H1 (cell line): Measurements from ENCODE around the gene SSTR5. TPM values are rescaled to one million over a fixed set of nuclear protein-coding genes. Genes with fewer than 3 reads are reported as not detected.

ENCODE experiments used
- CTCF ChIA-PET: fragments of 300-600 bp; sonication (Branson Sonifier 250); formaldehyde crosslinking; loops from one replicate; lab custom pipeline; 2021; ENCODE audit not compliant: partially characterized antibody; lab: Charles Lee
- POLR2A ChIA-PET: fragments of 300-600 bp; sonication (Branson Sonifier 250); formaldehyde crosslinking; loops from one replicate; lab custom pipeline; 2021; ENCODE audit warnings: inconsistent platforms; ENCODE audit not compliant: partially characterized antibody; lab: Charles Lee
- DNase-seq, 2 experiments: peaks; one replicate each; pipeline versions ENCODE4 v3.0.0 to v3.0.0-alpha.2; 2010 to 2022; ENCODE audit warnings: low spot score in 2 of 2, low read depth in 1 of 2, mixed read lengths in 1 of 2
- FAIRE-seq: peaks from 2 replicates; lab custom pipeline; 2011; peaks lifted over from hg19 to GRCh38; lab: Jason Lieb, UNC
- H2AFZ ChIP-seq: 2 replicates; pipeline ENCODE4 v1.8.1; 2012; ENCODE audit warnings: low read length, inconsistent platforms
- H2AK5ac ChIP-seq: 2 replicates; pipeline ENCODE4 v1.6.1; 2013; ENCODE audit warnings: low read depth, low read length
- H2BK120ac ChIP-seq: replicated peaks from 2 replicates; pipeline ENCODE3; 2013; ENCODE audit warnings: low read depth, low read length, inconsistent platforms
- H2BK12ac ChIP-seq: 2 replicates; pipeline ENCODE4 v1.6.1; 2013; ENCODE audit warnings: low read depth, low read length
- H2BK15ac ChIP-seq: 2 replicates; pipeline ENCODE4 v1.6.1; 2013; ENCODE audit warnings: low read length
- H2BK20ac ChIP-seq: 2 replicates; pipeline ENCODE4 v1.6.1; 2013; ENCODE audit warnings: low read length
- H2BK5ac ChIP-seq: 2 replicates; pipeline ENCODE4 v1.6.1; 2013; ENCODE audit warnings: low read depth, low read length
- H3K14ac ChIP-seq: 2 replicates; pipeline ENCODE4 v1.6.1; 2013; ENCODE audit warnings: inconsistent platforms; ENCODE audit not compliant: insufficient read length
- H3K18ac ChIP-seq: 2 replicates; pipeline ENCODE4 v1.6.1; 2013; ENCODE audit warnings: low read length; ENCODE audit errors: extremely low read depth
- H3K23ac ChIP-seq: 2 replicates; pipeline ENCODE4 v1.6.1; 2013; ENCODE audit warnings: inconsistent platforms; ENCODE audit not compliant: insufficient read length
- H3K23me2 ChIP-seq: 2 replicates; pipeline ENCODE4 v1.6.1; 2013; ENCODE audit warnings: low read depth, low read length
- H3K27ac ChIP-seq: 2 replicates; pipeline ENCODE4 v1.6.1; 2011; ENCODE audit warnings: low read depth, low read length, inconsistent platforms
- H3K27me3 ChIP-seq, 4 experiments: replicated peaks in 1 of 4; 1 replicate in 1 of 4; 2 replicates in 3 of 4; pipeline versions ENCODE4 v1.6.1 to v1.8.1; 2011 to 2013; ENCODE audit warnings: low read length in 3 of 4, mild to moderate bottlenecking in 3 of 4, inconsistent platforms in 2 of 4, mixed read lengths in 2 of 4, moderate library complexity in 1 of 4; ENCODE audit not compliant: control insufficient read depth in 3 of 4, insufficient read depth in 3 of 4; ENCODE audit errors: extremely low read depth in 1 of 4
- H3K36me3 ChIP-seq, 4 experiments: 2 replicates each; pipeline versions ENCODE4 v1.6.1 to v1.8.1; 2011 to 2013; ENCODE audit warnings: mild to moderate bottlenecking in 4 of 4, low read length in 3 of 4, moderate library complexity in 2 of 4, control low read depth in 1 of 4, inconsistent platforms in 1 of 4; ENCODE audit not compliant: insufficient read depth in 4 of 4, control insufficient read depth in 2 of 4
- H3K4ac ChIP-seq: replicated peaks from 2 replicates; pipeline ENCODE3; 2013; ENCODE audit warnings: low read length, low read depth, mixed read lengths, inconsistent platforms; ENCODE audit not compliant: insufficient read length
- H3K4me1 ChIP-seq, 4 experiments: replicated peaks in 1 of 4; 1 replicate in 1 of 4; 2 replicates in 3 of 4; pipeline versions ENCODE4 v1.6.1 to v1.8.1; 2011 to 2013; ENCODE audit warnings: low read length in 3 of 4, inconsistent platforms in 2 of 4, mixed read lengths in 1 of 4; ENCODE audit not compliant: insufficient read depth in 4 of 4, control insufficient read depth in 3 of 4
- H3K4me2 ChIP-seq, 2 experiments: 2 replicates each; pipeline versions ENCODE4 v1.6.1 to v1.8.1; 2011 to 2013; ENCODE audit warnings: low read depth in 2 of 2, low read length in 2 of 2, control low read depth in 1 of 2, inconsistent platforms in 1 of 2, mild to moderate bottlenecking in 1 of 2; ENCODE audit not compliant: insufficient read depth in 1 of 2
- H3K4me3 ChIP-seq, 4 experiments: fragments of 200-600, 300-600 bp in 1 of 4; sonication (generic), shearing (Covaris generic), sonication (Bioruptor Twin) in 1 of 4; 2 replicates each; pipeline versions ENCODE4 v1.5.1 to v1.8.1; 2011 to 2016; ENCODE audit warnings: low read length in 4 of 4, low read depth in 3 of 4, control low read depth in 2 of 4, inconsistent platforms in 2 of 4, mild to moderate bottlenecking in 2 of 4, mixed read lengths in 1 of 4, moderate library complexity in 1 of 4; ENCODE audit not compliant: insufficient read depth in 2 of 4; ENCODE audit errors: extremely low read depth in 1 of 4
- H3K56ac ChIP-seq: replicated peaks from 2 replicates; pipeline ENCODE3; 2013; ENCODE audit warnings: low read depth, mild to moderate bottlenecking, mixed read lengths, low read length, inconsistent platforms; ENCODE audit not compliant: insufficient read length
- H3K79me1 ChIP-seq: 2 replicates; pipeline ENCODE4 v1.6.1; 2013; ENCODE audit warnings: low read depth, low read length, control low read depth
- H3K79me2 ChIP-seq, 2 experiments: 2 replicates each; pipeline versions ENCODE4 v1.6.1 to v1.8.1; 2012 to 2013; ENCODE audit warnings: low read length in 2 of 2, mild to moderate bottlenecking in 2 of 2, inconsistent platforms in 1 of 2; ENCODE audit not compliant: insufficient read depth in 2 of 2, control insufficient read depth in 1 of 2
- H3K9ac ChIP-seq, 4 experiments: replicated peaks in 1 of 4; 1 replicate in 1 of 4; 2 replicates in 3 of 4; pipeline versions ENCODE4 v1.6.1 to v1.8.1; 2011 to 2013; ENCODE audit warnings: low read depth in 3 of 4, low read length in 3 of 4, control low read depth in 2 of 4, mild to moderate bottlenecking in 2 of 4, moderate library complexity in 2 of 4, inconsistent platforms in 1 of 4; ENCODE audit errors: extremely low read depth in 1 of 4
- H3K9me3 ChIP-seq, 2 experiments: 2 replicates each; pipeline versions ENCODE4 v1.6.1 to v1.8.1; 2012 to 2013; ENCODE audit warnings: mild to moderate bottlenecking in 2 of 2, moderate library complexity in 2 of 2, control low read depth in 1 of 2, inconsistent platforms in 1 of 2, low read depth in 1 of 2, low read length in 1 of 2, mixed read lengths in 1 of 2; ENCODE audit not compliant: insufficient read depth in 2 of 2
- H4K20me1 ChIP-seq, 2 experiments: replicated peaks in 1 of 2; 2 replicates each; pipeline versions ENCODE3 to v1.8.1; 2011 to 2013; ENCODE audit warnings: inconsistent platforms in 2 of 2, low read length in 2 of 2, mild to moderate bottlenecking in 1 of 2; ENCODE audit not compliant: insufficient read depth in 2 of 2, control insufficient read depth in 1 of 2
- H4K5ac ChIP-seq: 2 replicates; pipeline ENCODE4 v1.6.1; 2013; ENCODE audit warnings: low read length, low read depth, mixed read lengths, inconsistent platforms; ENCODE audit not compliant: insufficient read length
- H4K8ac ChIP-seq: 2 replicates; pipeline ENCODE4 v1.8.0; 2013; ENCODE audit warnings: mild to moderate bottlenecking, moderate library complexity, low read length, inconsistent platforms; ENCODE audit not compliant: insufficient read depth; ENCODE audit errors: extremely low read depth
- H4K91ac ChIP-seq: replicated peaks from 2 replicates; pipeline ENCODE3; 2013; ENCODE audit warnings: low read length, mixed read lengths, inconsistent platforms; ENCODE audit not compliant: insufficient read length
- KDM5A ChIP-seq: fragments of 200-600 bp; IDR thresholded peaks from 2 replicates; pipeline ENCODE4 v1.7.1; 2012; ENCODE audit warnings: mild to moderate bottlenecking, low read length, inconsistent platforms, mixed read lengths
- TEAD4 ChIP-seq: IDR thresholded peaks from 2 replicates; pipeline ENCODE4 v1.6.1; 2012; ENCODE audit warnings: low read depth, low read length, inconsistent platforms, mixed read lengths
- WGBS, 2 experiments: shearing (Covaris generic) in 1 of 2; methylation state at CpG; one replicate each; pipeline versions ENCODE4 v1.1.6 to v1.1.7; 2013 to 2015; ENCODE audit warnings: low lambda C conversion rate in 2 of 2, mixed read lengths in 2 of 2, inconsistent platforms in 1 of 2, low coverage in 1 of 2, missing lambda C conversion rate in 1 of 2; ENCODE audit not compliant: insufficient replicate concordance in 2 of 2, insufficient coverage in 1 of 2, insufficient read length in 1 of 2; ENCODE audit errors: extremely low coverage in 1 of 2, missing lambda C conversion rate in 1 of 2; 5-methylcytosine and 5-hydroxymethylcytosine counted together
- polyA plus RNA-seq, 7 experiments: library from polyadenylated mRNA; depleted of rRNA in 3 of 7; stranded (reverse) in 5 of 7; unstranded in 2 of 7; fragments of >200 nt in 5 of 7; fragments of 200-250 nt in 2 of 7; gene quantifications; 1 replicate in 5 of 7; 2 replicates in 1 of 7; 4 replicates in 1 of 7; pipeline versions ENCODE4 v1.2.1 to v1.2.3, GENCODE V29; 2011 to 2013; ENCODE audit warnings: missing spikeins in 2 of 7, mixed read lengths in 2 of 7
- total RNA-seq: library from RNA; stranded (reverse); fragmentation: NEBNext Ultra II Directional; extraction: Animal tissue kit (Norgen Biotek cat#: 25700); gene quantifications from 2 replicates; pipeline ENCODE4 v1.2.1, GENCODE V29; 2021

Gene SSTR5
- total and polyA plus RNA-seq, 2 of the 8 experiments (the other 6 are each of a cell fraction or from before 2014, with no cell fraction given) = 0.56 to 0.60 TPM

- Histone ChIP-seq H4K5ac (no peak overlapping the region), H3K36me3 (no peaks in the 10 kb centered on the region), H2AFZ (no peak overlapping the region), H2AK5ac (no peak overlapping the region), H2BK20ac (no peak overlapping the region), H4K20me1 (no peaks in the 10 kb centered on the region), H3K27me3 (no peaks in the 10 kb centered on the region), H3K9me3 (0 out of 4 replicates have a peak, but pooled peaks cover 0 to 6% of the 10 kb centered on the region in 2 experiments), H3K79me2 (no peaks in the 10 kb centered on the region), H3K56ac (no peak overlapping the region), H2BK15ac (no peak overlapping the region), H3K4me2 (no peak overlapping the region), H3K14ac (no peak overlapping the region), H3K27ac (no peak overlapping the region), H4K8ac (no peak overlapping the region), H3K4ac (no peak overlapping the region), H3K23ac (no peak overlapping the region), H3K4me1 (no peaks in the 10 kb centered on the region), H3K18ac (no peak overlapping the region), H2BK5ac (no peak overlapping the region), H3K79me1 (no peaks in the 10 kb centered on the region), H4K91ac (no peak overlapping the region), H3K23me2 (no peaks in the 10 kb centered on the region), H2BK120ac (no peak overlapping the region), H3K9ac (no peak overlapping the region), H3K4me3 (no peak overlapping the region), H2BK12ac (no peak overlapping the region)
- TF ChIP-seq TEAD4 (no peak), KDM5A (no peak)
- ChIA-PET CTCF (interaction anchor here (0.5 to 2.7 kb wide), 21 partner anchors 10 to 1409 kb away, joined by 3 to 29 read pairs (median 4); partner anchors contain the start of gene SOX8), POLR2A (interaction anchor here (1.2 kb wide), 1 partner anchor 41 kb away, joined by 3 read pairs; no protein-coding TSS in a partner anchor)
- FAIRE-seq = no peak
- DNase-seq = no peak
- WGBS, 2 experiments = 89% methylated on average over 6 of the region's 14 CpGs; no CpG with 5 or more reads in 1 of the 2 experiments
These were observed 14.3 kb upstream of the SSTR5 start for GRCh38 chr16:1058216-1058615.
